IgD-negative memory B cell (primary cell): ENCODE data around the gene ZNF385D. TPM values are rescaled to one million over a fixed set of nuclear protein-coding genes. Genes with fewer than 3 reads are reported as not detected.

Experiments
- H3K27ac Mint-ChIP-seq, 3 donors: one replicate each; pipeline ENCODE4 v1.8.0; 2020 to 2022; ENCODE audit warnings: mild to moderate bottlenecking in 3 of 3, mixed read lengths in 3 of 3, moderate library complexity in 1 of 3
- H3K27me3 Mint-ChIP-seq: one replicate; pipeline ENCODE4 v1.8.0; 2021; ENCODE audit warnings: mixed read lengths
- H3K36me3 Mint-ChIP-seq: one replicate; pipeline ENCODE4 v1.8.0; 2020; ENCODE audit warnings: mild to moderate bottlenecking, mixed read lengths
- H3K4me1 Mint-ChIP-seq, 3 donors: one replicate each; pipeline ENCODE4 v1.8.0; 2020 to 2022; ENCODE audit warnings: mixed read lengths in 3 of 3, mild to moderate bottlenecking in 1 of 3
- H3K4me3 Mint-ChIP-seq, 4 donors: one replicate each; pipeline ENCODE4 v1.8.0; 2020 to 2022; ENCODE audit warnings: mild to moderate bottlenecking in 4 of 4, mixed read lengths in 4 of 4, moderate library complexity in 3 of 4
- H3K9me3 Mint-ChIP-seq, 3 donors: one replicate each; pipeline ENCODE4 v1.8.0; 2020 to 2021; ENCODE audit warnings: mixed read lengths in 3 of 3, mild to moderate bottlenecking in 1 of 3
- polyA plus RNA-seq: library from polyadenylated mRNA; unstranded; fragments of 300-500 nt; fragmentation: Illumina TruSeq; gene quantifications from one replicate; pipeline ENCODE4 v1.2.3, GENCODE V29; 2021

The ZNF385D gene
- polyA plus RNA-seq, 1 donor from 2014 or later, result 0.24 TPM

- Mint-ChIP-seq H3K36me3 (no peaks in the 10 kb centered on the region), H3K9me3 (peaks cover 2 to 10% (median 2%) of the 10 kb centered on the region in 3 donors), H3K27me3 (no peaks in the 10 kb centered on the region), H3K4me3 (no peak overlapping the region), H3K27ac (no peak overlapping the region), H3K4me1 (no peaks in the 10 kb centered on the region)
Measured at GRCh38 chr3:21778715-21779114, 27.7 kb upstream of the ZNF385D start.

GRCh38 chr3:21777821-21778220, 26.8 kb upstream of the ZNF385D start:
- Mint-ChIP-seq H3K27ac (no peak overlapping the region), H3K36me3 (no peaks in the 10 kb centered on the region), H3K4me3 (no peak overlapping the region), H3K27me3 (no peaks in the 10 kb centered on the region), H3K4me1 (no peaks in the 10 kb centered on the region), H3K9me3 (peaks cover 2 to 11% (median 2%) of the 10 kb centered on the region in 3 donors)

DNA sequence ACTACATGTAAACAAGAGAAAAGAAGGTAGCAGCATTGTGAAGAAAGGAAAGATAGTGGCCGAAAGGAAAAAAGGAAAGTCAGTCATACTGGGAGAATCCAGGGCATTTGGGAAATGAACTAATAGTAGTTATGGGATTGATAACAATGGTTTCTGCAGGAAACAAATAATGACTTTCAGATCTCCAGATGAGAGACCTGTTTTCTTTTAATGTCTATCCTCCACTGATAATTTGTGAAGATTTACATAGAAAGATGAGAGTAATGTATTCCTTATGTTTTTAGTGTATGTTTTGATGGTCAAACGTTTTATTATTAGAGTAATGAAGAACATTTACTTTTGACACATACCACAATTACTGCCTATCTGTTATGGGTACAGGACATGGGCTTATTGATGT, 15.0 kb upstream of the ZNF385D start:
- no peaks in the 10 kb centered on the region for H3K27me3 Mint-ChIP-seq
- H3K9me3 Mint-ChIP-seq, result peaks cover 5 to 8% (median 5%) of the 10 kb centered on the region in 3 donors
- no peak overlapping the region for H3K4me3 Mint-ChIP-seq
- no peaks in the 10 kb centered on the region for H3K36me3 Mint-ChIP-seq
- no peak overlapping the region for H3K27ac Mint-ChIP-seq
- no peaks in the 10 kb centered on the region for H3K4me1 Mint-ChIP-seq

DNA sequence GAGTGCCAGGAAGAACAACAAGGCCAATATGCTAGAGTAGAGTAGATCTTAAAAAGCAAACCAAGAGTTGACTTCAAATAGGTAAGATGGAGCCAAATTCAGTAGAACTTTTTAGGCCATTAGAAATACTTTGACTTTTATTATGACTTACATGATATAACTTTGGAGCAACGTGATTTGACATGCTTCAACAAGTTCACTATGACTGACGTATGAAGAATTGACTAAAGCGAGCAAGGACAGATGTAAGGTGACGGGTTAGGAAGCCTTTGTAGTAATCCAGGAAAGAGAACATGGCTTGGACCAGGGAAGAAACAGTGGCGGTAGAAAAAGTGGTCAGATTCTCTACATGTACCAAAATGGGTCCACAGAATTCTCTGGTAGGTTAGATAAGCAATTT, 4.9 kb upstream of the ZNF385D start:
- H3K4me1 Mint-ChIP-seq, result no peaks in the 10 kb centered on the region
- no peaks in the 10 kb centered on the region for H3K27me3 Mint-ChIP-seq
- peaks cover 0 to 1% (median 0%) of the 10 kb centered on the region in 3 donors for H3K9me3 Mint-ChIP-seq
- H3K4me3 Mint-ChIP-seq, result no peak overlapping the region
- no peaks in the 10 kb centered on the region for H3K36me3 Mint-ChIP-seq
- H3K27ac Mint-ChIP-seq, result no peak overlapping the region

GRCh38 chr3:21754839-21755238, 3.8 kb upstream of the ZNF385D start:
- H3K27me3 Mint-ChIP-seq, result no peaks in the 10 kb centered on the region
- no peak overlapping the region for H3K27ac Mint-ChIP-seq
- no peak overlapping the region for H3K4me3 Mint-ChIP-seq
- H3K9me3 Mint-ChIP-seq, result peaks cover 0 to 1% (median 0%) of the 10 kb centered on the region in 3 donors
- no peaks in the 10 kb centered on the region for H3K4me1 Mint-ChIP-seq
- peaks cover 2% of the 10 kb centered on the region for H3K36me3 Mint-ChIP-seq

GRCh38 chr3:21752749-21753347, 1.8 kb upstream of the ZNF385D start:
- H3K4me3 Mint-ChIP-seq, result no peak overlapping the region
- H3K4me1 Mint-ChIP-seq, result no peaks in the 10 kb centered on the region
- H3K36me3 Mint-ChIP-seq, result peaks cover 2% of the 10 kb centered on the region
- peaks cover 0 to 2% (median 0%) of the 10 kb centered on the region in 3 donors for H3K9me3 Mint-ChIP-seq
- H3K27me3 Mint-ChIP-seq, result no peaks in the 10 kb centered on the region
- H3K27ac Mint-ChIP-seq, result no peak overlapping the region

DNA sequence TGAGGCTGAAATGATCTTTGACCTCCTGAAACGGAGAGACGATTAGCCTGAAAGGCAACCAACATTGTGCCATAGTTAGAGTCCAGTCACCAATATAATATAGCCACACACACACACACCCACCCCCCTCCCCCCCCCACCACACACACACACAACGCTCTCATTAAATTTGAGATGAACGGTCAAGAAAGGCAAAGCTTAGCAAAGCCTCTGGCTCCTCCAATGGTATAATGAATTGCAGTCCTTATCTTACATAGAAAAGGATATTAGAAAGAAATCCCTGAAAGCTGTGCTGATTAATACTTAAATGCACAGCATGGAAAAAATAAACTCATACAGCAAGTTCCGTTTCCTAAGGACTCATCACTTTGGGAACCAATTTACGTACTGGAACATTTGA, 876 bp upstream of the ZNF385D start:
- Mint-ChIP-seq H3K9me3 (peaks cover 0 to 3% (median 0%) of the 10 kb centered on the region in 3 donors), H3K27ac (no peak overlapping the region), H3K4me3 (no peak overlapping the region), H3K27me3 (no peaks in the 10 kb centered on the region), H3K4me1 (no peaks in the 10 kb centered on the region), H3K36me3 (peaks cover 2% of the 10 kb centered on the region)

DNA sequence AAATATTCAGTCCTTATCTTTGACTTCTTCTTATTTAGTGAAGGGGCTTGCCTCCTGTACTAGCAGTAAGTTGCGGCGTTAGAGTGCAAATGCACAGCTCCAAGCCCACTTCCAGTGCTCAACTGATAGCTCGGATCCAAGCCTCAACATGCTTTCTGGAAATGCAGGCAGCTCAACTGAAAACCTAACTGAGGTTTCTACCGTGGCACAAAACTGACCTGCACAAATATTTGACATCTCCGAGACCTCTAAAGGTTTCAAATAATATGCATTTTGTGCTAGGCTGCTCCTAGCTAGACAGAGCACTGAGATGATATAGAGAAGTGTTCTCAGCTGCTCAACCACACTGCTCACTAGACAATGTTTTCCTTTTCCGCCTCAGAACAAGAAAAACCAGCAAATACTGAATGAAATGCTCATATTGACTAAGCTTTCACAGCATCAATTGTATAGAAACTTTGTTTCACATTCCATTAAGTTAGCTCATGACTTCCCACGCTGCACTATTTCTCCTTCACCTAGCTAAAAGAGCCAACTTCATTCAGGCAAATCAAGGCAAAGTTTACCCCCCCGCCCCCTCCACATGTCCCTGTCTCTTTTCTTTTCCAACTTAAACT, 822 bp downstream of the ZNF385D start:
- H3K27me3 Mint-ChIP-seq, result no peaks in the 10 kb centered on the region
- H3K27ac Mint-ChIP-seq, result no peak overlapping the region
- H3K4me1 Mint-ChIP-seq, result no peaks in the 10 kb centered on the region

DNA sequence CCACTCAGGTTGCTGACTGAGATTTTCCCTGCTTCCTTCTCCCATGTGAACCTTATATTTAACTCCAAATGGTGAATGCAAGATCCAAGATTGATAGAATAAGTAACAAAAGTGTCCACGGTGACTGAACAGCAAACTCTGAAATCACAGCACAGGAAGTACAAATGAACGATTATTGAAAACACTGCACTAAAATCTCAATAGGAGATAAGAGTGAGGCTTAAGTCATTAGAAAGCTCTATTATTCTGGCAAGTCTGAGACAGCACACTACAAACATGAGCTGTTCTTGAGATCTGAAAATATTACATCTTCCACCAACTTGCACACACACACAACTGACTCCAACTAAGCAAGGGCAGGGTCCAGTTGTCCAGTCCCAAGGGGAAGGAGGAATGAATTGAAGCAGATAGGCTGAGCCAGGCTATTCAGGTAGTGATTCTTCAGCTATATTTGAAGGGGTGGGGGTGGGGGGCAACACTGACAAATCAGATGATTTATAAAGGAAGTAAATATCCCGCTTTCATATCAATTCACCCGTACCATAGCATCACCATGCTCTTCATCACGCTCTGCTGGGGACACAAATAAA, 2.9 kb downstream of the ZNF385D start:
- H3K9me3 Mint-ChIP-seq, result peaks cover 0 to 1% (median 0%) of the 10 kb centered on the region in 3 donors

More for the DNA sequence above, 822 bp downstream of the ZNF385D start:
- Mint-ChIP-seq H3K9me3 (peaks cover 0 to 1% (median 0%) of the 10 kb centered on the region in 3 donors), H3K36me3 (peaks cover 2% of the 10 kb centered on the region), H3K4me3 (peak overlapping the region in 1 of 4 donors; percentile 65)

DNA sequence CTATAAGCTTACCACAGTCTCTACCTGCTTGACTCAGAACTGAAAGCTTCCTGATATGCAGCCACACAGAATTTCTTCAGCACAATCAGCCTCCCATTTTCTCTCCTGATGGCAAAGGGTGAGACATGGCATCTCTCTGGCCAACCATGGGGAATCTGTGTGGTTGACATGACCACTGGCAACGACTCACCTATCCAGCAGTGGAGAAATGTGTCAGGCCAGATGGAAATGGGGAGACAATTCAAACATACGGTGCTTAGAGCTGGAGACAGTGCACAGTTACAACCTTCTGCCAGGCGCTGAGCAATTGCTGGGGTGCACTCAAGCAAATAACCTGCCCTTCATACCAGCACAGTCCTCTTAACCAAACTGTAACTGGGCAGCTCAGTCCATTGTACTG, 3.6 kb downstream of the ZNF385D start:
- H3K27ac Mint-ChIP-seq, result no peak overlapping the region
- H3K4me1 Mint-ChIP-seq, result no peaks in the 10 kb centered on the region
- peaks cover 2% of the 10 kb centered on the region for H3K36me3 Mint-ChIP-seq
- peaks cover under 1 to 3% (median 1%) of the 10 kb centered on the region in 3 donors for H3K9me3 Mint-ChIP-seq
- no peak overlapping the region for H3K4me3 Mint-ChIP-seq
- no peaks in the 10 kb centered on the region for H3K27me3 Mint-ChIP-seq

More for the DNA sequence above, 2.9 kb downstream of the ZNF385D start:
- no peaks in the 10 kb centered on the region for H3K27me3 Mint-ChIP-seq
- H3K4me3 Mint-ChIP-seq, result no peak overlapping the region
- H3K36me3 Mint-ChIP-seq, result peaks cover 2% of the 10 kb centered on the region
- H3K4me1 Mint-ChIP-seq, result no peaks in the 10 kb centered on the region
- H3K27ac Mint-ChIP-seq, result no peak overlapping the region

DNA sequence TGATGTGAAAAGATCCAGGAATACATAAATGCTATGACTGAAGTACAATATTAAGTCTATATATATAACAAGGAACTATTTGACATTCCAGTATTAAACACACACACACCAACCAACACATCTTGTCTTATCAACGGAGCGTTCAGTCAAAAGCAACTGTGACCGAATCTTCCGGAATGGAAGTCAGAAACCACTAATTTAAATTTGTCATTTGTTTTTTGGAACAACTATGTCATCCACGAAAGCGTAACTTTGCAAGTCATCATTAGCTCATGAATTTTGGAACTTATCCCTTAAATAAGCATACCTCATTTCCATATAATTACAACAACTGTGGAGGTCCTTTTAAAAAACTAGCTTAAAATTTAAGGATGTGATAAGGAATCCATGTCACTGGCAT, 5.0 kb downstream of the ZNF385D start:
- H3K9me3 Mint-ChIP-seq, result peaks cover 2 to 4% (median 3%) of the 10 kb centered on the region in 3 donors
- peaks cover 2% of the 10 kb centered on the region for H3K36me3 Mint-ChIP-seq
- no peak overlapping the region for H3K27ac Mint-ChIP-seq
- H3K4me3 Mint-ChIP-seq, result no peak overlapping the region
- H3K27me3 Mint-ChIP-seq, result no peaks in the 10 kb centered on the region
- H3K4me1 Mint-ChIP-seq, result no peaks in the 10 kb centered on the region

DNA sequence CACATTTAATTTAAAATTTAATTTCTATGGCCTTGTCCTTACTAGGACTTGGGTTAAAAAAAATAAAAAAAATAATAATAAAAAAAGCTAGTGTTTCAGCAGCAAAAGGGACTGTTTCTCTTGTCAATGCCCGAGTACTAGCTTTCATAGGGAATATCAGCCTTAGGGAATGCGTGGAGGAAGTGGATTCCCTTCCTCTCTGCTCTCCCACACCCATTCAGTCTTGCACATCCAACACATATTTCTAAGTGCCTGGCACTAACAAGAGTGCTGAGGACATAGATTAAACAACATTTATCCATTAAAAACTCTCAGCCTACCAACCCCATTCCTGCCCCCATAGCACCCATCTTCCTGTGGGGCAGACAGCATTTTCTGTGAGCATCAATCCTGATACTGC, 6.2 kb downstream of the ZNF385D start:
- Mint-ChIP-seq H3K36me3 (no peaks in the 10 kb centered on the region), H3K4me1 (no peaks in the 10 kb centered on the region), H3K9me3 (peaks cover 2 to 4% (median 3%) of the 10 kb centered on the region in 3 donors), H3K27ac (no peak overlapping the region), H3K27me3 (no peaks in the 10 kb centered on the region), H3K4me3 (no peak overlapping the region)

DNA sequence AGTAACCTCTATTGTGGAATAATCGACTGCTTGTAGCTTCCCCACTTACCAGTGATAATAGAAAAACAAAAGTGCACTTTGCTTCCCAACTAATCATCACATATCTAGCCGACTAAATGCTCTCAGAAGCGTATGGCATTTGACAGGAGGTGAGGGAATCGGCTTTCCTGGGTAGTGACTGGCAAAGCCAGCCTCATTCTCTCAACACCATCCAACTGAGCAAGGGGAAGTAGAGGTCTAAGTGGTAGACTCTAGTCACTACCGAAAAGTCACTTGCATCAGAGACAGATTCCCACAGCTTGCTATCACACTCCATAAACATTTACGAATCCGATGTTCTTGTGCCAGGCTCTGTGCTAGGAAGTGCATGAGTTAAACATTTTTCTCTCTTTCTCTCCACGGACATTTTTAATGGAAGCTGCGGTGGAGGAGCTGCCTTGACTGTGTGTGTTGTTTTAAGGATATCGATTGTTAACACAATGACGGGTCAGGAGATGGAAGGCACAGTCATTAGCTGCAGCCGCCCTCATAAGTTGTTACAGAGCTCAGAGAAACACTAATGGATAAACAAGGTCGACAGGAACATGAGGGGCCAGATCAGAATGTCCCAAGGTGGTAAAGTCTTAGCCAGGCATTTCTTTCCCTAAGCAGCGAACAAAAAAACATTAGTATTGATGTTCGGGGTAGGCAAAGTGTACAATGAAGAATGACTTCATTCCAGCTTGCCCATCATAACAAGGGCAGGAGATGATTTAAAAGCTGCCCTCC, 11.9 kb downstream of the ZNF385D start:
- H3K4me3 Mint-ChIP-seq, result no peak overlapping the region
- peaks cover 4 to 12% (median 6%) of the 10 kb centered on the region in 3 donors for H3K9me3 Mint-ChIP-seq
- H3K27me3 Mint-ChIP-seq, result no peaks in the 10 kb centered on the region
- H3K4me1 Mint-ChIP-seq, result no peaks in the 10 kb centered on the region
- H3K36me3 Mint-ChIP-seq, result peaks cover 2% of the 10 kb centered on the region
- H3K27ac Mint-ChIP-seq, result no peak overlapping the region

- Mint-ChIP-seq H3K27me3 (no peaks in the 10 kb centered on the region), H3K4me1 (no peaks in the 10 kb centered on the region), H3K36me3 (peaks cover 2% of the 10 kb centered on the region), H3K4me3 (no peak overlapping the region), H3K27ac (no peak overlapping the region), H3K9me3 (peaks cover 4 to 12% (median 6%) of the 10 kb centered on the region in 3 donors)
Measured at GRCh38 chr3:21738283-21738682, 12.7 kb downstream of the ZNF385D start.

- Mint-ChIP-seq H3K36me3 (peaks cover 2% of the 10 kb centered on the region), H3K9me3 (peaks cover 9 to 15% (median 13%) of the 10 kb centered on the region in 3 donors), H3K4me1 (no peaks in the 10 kb centered on the region), H3K4me3 (no peak overlapping the region), H3K27me3 (no peaks in the 10 kb centered on the region), H3K27ac (no peak overlapping the region)
Measured at GRCh38 chr3:21734746-21735145, 16.3 kb downstream of the ZNF385D start.
